Fibroblast of skin of left biceps (primary cell): ENCODE measurements around the gene SEMA4G.

Source experiments
- DNase-seq, 2 experiments: peaks; one replicate each; pipeline ENCODE4 v3.0.0-alpha.2; 2013; ENCODE audit warnings: low read depth in 2 of 2

Gene SEMA4G

GRCh38 chr10:100986952-100987684 is 17.8 kb downstream of the SEMA4G start, which contains the start of the genes MRPL43 and TWNK:
Gene MRPL43 (minus strand): TSS chr10:100987497. CDS start chr10:100987443, 54 bp downstream.
Gene TWNK (plus strand): TSS chr10:100987543. CDS start chr10:100988211, 668 bp downstream.
- DNase-seq: peak in 1 of 2 experiments; percentile 30

GRCh38 chr10:100987685-100988049 is 18.4 kb downstream of the SEMA4G start:
- no peak for DNase-seq

GRCh38 chr10:100988166-100988565 is 18.9 kb downstream of the SEMA4G start:
- DNase-seq: no peak

GRCh38 chr10:100989088-100989487 is 19.8 kb downstream of the SEMA4G start:
- no peak for DNase-seq

GRCh38 chr10:100993986-100994708 is 24.8 kb downstream of the SEMA4G start:
- DNase-seq: no peak

GRCh38 chr10:100995181-100995580 is 25.9 kb downstream of the SEMA4G start:
- no peak for DNase-seq

- DNase-seq: no peak
Observed at GRCh38 chr10:100996678-100997359, 27.5 kb downstream of the SEMA4G start.

- no peak for DNase-seq
Observed at GRCh38 chr10:100997360-100998182, 28.3 kb downstream of the SEMA4G start.

- peak; percentile 43 to 48 for DNase-seq
Observed at GRCh38 chr10:100998183-100998990, 29.1 kb downstream of the SEMA4G start.

GRCh38 chr10:100998991-100999741 is 29.9 kb downstream of the SEMA4G start:
- DNase-seq: peak in 1 of 2 experiments; percentile 42

- no peak for DNase-seq
Observed at GRCh38 chr10:100999742-101000126, 30.4 kb downstream of the SEMA4G start, which contains the start of gene LZTS2. Gene LZTS2 (plus strand): TSS chr10:100999808. CDS start chr10:101002539, 2,731 bp downstream.

GRCh38 chr10:101000127-101000914 is 31.0 kb downstream of the SEMA4G start:
- no peak for DNase-seq

- no peak for DNase-seq
Observed at GRCh38 chr10:101000915-101001658, 31.8 kb downstream of the SEMA4G start.

GRCh38 chr10:101001659-101002035 is 32.3 kb downstream of the SEMA4G start:
- no peak for DNase-seq

- DNase-seq: no peak
Observed at GRCh38 chr10:101002456-101002855, 33.2 kb downstream of the SEMA4G start.

- DNase-seq: no peak
Observed at GRCh38 chr10:101003639-101004206, 34.4 kb downstream of the SEMA4G start.

GRCh38 chr10:101005361-101005760 is 36.1 kb downstream of the SEMA4G start:
- no peak for DNase-seq
